OCI-LY3 (cell line): ENCODE data around the gene RNF144A.

Experiments used
- H2AFZ ChIP-seq: fragments of 200-600, 300-600 bp; shearing (Covaris generic); 2 replicates; pipeline ENCODE4 v1.6.0; 2014; ENCODE audit warnings: antibody characterized with exemption, low read depth, low read length
- H3K27ac ChIP-seq: fragments of 200-600, 300-600 bp; sonication (generic); 2 replicates; pipeline ENCODE4 v1.5.1; 2014; ENCODE audit warnings: mild to moderate bottlenecking, low read length, moderate library complexity, mixed read lengths
- H3K27me3 ChIP-seq: fragments of 200-600, 300-600 bp; sonication (generic); 2 replicates; pipeline ENCODE4 v1.6.1; 2014; ENCODE audit warnings: low read depth, low read length, mixed read lengths
- H3K36me3 ChIP-seq: fragments of 200-600, 300-600 bp; sonication (generic); replicated peaks from 2 replicates; pipeline ENCODE3; 2014; ENCODE audit warnings: low read depth, low read length, mixed read lengths
- H3K4me1 ChIP-seq: fragments of 300-600, 200-600 bp; sonication (generic); 2 replicates; pipeline ENCODE4 v1.6.1; 2014; ENCODE audit warnings: low read length, mixed read lengths
- H3K4me2 ChIP-seq: fragments of 200-600, 300-600 bp; sonication (generic); 2 replicates; pipeline ENCODE4 v1.6.1; 2014; ENCODE audit warnings: low read length, mixed read lengths
- H3K4me3 ChIP-seq: fragments of 300-600, 200-600 bp; sonication (generic); 2 replicates; pipeline ENCODE4 v1.5.1; 2014; ENCODE audit warnings: antibody characterized with exemption, mild to moderate bottlenecking, low read length, moderate library complexity
- H3K79me2 ChIP-seq: fragments of 300-600, 200-600 bp; shearing (Covaris generic); 2 replicates; pipeline ENCODE4 v1.6.1; 2014; ENCODE audit warnings: mild to moderate bottlenecking, low read length, mixed read lengths
- H3K9ac ChIP-seq: fragments of 300-600, 200-600 bp; shearing (Covaris generic); 2 replicates; pipeline ENCODE4 v1.6.0; 2014; ENCODE audit warnings: mild to moderate bottlenecking, low read length, moderate library complexity
- H3K9me3 ChIP-seq: fragments of 200-600, 300-600 bp; shearing (Covaris generic); 2 replicates; pipeline ENCODE4 v1.6.1; 2014; ENCODE audit warnings: low read length, mixed read lengths; ENCODE audit not compliant: insufficient read depth
- H4K20me1 ChIP-seq: fragments of 200-600, 300-600 bp; sonication (generic); 2 replicates; pipeline ENCODE4 v1.6.1; 2016; ENCODE audit warnings: low read length, mixed read lengths; ENCODE audit not compliant: insufficient read depth
- EZH2phosphoT487 ChIP-seq: fragments of 200-600 bp; shearing (Covaris generic); IDR thresholded peaks from 2 replicates; pipeline ENCODE4 v1.6.1; 2018; ENCODE audit warnings: antibody characterized with exemption, mixed run types, low read depth
- TF ChIP-seq, protein P1 (sequence below): fragments of 200-600, 300-600 bp; sonication (generic); IDR thresholded peaks from 2 replicates; pipeline ENCODE4 v1.5.1; 2014; ENCODE audit warnings: antibody characterized with exemption, low read length, low read depth

Gene RNF144A

DNA sequence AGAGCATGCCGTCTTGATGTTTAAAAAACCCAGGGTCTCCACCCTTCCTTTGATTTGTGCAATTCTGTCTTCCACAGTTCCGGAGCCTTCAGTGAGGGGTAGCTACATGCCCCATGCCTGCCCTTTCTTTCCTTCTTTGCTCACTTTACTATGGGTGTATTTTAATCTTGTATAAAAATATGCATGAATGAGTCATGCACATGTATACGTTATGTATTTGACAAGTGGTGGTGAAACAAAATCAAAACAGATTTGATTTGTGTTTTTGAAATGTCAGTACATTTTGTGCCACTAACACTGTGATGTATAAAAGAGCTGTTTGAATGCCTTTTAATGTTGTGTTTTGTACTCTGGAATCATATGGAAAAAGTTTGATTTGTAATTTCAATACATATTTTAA lies 126.5 kb downstream of the RNF144A start:
- TF ChIP-seq EZH2phosphoT487 = no peak
- TF ChIP-seq, protein P1, sequence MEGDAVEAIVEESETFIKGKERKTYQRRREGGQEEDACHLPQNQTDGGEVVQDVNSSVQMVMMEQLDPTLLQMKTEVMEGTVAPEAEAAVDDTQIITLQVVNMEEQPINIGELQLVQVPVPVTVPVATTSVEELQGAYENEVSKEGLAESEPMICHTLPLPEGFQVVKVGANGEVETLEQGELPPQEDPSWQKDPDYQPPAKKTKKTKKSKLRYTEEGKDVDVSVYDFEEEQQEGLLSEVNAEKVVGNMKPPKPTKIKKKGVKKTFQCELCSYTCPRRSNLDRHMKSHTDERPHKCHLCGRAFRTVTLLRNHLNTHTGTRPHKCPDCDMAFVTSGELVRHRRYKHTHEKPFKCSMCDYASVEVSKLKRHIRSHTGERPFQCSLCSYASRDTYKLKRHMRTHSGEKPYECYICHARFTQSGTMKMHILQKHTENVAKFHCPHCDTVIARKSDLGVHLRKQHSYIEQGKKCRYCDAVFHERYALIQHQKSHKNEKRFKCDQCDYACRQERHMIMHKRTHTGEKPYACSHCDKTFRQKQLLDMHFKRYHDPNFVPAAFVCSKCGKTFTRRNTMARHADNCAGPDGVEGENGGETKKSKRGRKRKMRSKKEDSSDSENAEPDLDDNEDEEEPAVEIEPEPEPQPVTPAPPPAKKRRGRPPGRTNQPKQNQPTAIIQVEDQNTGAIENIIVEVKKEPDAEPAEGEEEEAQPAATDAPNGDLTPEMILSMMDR = no peak
- Histone ChIP-seq H3K79me2 (no peaks in the 10 kb centered on the region), H3K36me3 (no peaks in the 10 kb centered on the region), H3K9ac (no peak overlapping the region), H3K4me2 (no peak overlapping the region), H3K9me3 (no peaks in the 10 kb centered on the region), H2AFZ (no peak overlapping the region), H4K20me1 (no peaks in the 10 kb centered on the region), H3K4me3 (no peak overlapping the region), H3K4me1 (no peaks in the 10 kb centered on the region), H3K27me3 (peaks cover 23% of the 10 kb centered on the region; the same call in 1 of the 2 replicates), H3K27ac (no peak overlapping the region)

DNA sequence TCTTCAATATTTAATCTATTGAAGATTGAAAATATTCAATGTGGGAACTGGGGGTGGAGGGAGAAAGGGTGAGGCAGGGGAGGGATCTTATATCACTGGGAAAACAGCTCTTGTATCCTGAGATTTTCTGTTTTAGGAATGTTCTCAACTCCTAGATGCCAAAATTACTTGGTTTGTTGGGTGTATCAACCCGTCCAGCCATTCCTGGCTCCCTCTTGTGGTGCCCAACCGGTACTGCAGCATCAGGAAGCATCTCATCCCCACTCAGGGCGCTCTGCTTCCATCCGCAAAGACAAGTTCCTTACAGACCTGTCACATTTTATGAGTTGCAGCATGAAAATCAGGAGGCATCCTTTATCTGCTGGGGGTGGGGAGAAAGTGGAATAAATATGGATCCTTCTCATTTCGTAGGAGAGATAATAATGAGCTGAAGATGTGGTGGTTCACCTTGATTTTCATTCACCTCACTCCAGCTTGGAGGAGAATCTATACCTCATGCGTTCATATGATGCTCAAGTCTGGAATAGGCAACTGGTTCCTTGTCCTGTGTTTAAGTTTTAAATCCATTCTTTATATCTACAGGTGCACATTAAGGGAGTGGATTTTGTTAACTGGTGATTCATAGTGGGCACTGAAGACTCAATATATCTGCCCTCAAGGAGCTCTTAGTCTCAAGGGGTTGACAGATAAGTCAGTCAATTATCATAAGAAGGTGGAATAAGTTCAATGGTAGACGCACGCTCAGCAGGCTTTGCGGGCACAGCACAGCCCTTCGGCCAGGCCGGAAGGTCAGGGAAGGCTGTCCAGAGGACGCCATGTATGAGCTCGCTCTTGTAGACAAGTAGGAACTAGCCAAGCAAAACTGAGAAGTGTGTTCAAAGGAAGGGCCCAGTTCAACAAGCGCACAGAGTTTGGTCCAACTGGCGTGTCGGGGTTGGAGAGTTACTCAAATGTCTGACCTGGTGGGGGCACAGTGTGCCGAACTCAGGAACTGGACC lies 127.3 kb downstream of the RNF144A start:
- Histone ChIP-seq H3K9ac (no peak overlapping the region), H3K4me1 (no peaks in the 10 kb centered on the region), H4K20me1 (no peaks in the 10 kb centered on the region), H3K9me3 (no peaks in the 10 kb centered on the region), H3K79me2 (no peaks in the 10 kb centered on the region), H3K27me3 (peaks cover 24% of the 10 kb centered on the region; the same call in 1 of the 2 replicates), H3K4me3 (no peak overlapping the region), H2AFZ (no peak overlapping the region), H3K27ac (no peak overlapping the region), H3K4me2 (no peak overlapping the region), H3K36me3 (no peaks in the 10 kb centered on the region)
- no peak for TF ChIP-seq EZH2phosphoT487
- TF ChIP-seq, protein P1 = peak; percentile 85

DNA sequence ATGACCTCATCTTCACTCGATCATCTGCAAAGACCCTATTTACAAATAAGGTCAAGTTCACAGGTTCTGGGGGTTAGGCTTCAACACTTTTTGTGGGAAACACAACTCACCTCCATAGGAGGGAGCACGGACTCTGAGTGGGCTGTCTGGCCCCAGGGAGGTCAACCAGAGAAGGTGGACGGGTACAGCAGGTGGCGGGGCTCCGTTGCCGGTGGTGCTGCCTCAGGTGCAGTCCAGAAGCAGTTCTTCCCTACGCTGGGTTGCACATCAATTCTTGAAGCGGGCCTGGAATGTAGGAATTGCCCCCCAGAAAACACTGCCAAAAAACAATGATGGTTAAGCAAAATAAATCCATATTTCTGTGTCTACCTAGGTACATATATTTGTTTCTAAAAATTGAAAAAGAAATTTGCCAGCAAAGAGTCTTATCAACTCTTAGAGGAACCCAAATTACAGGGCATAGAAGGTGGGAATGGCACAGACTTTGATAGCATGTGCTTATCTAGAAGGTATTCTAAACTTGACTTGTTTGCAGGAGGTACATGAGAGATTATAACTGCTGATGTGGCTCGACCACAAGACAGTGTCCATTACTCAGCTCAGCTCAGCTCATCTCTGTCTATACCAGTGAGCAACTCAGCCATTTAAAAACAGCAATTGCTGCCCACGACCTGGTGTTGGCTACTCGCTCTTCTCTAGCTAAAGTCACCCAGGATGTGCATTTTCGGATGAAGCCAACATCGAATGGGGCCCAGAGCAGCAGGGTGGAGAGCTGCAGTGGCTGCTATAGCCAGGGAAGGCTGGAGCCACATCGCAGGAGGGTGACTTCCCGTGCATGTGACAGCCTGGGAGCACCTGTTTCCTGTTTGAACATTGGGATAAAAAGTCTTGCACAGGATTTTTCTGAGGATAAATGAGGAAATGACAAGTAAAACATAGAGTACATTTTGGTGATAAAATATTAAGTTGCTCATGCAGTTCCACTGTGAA lies 128.7 kb downstream of the RNF144A start:
- no peaks in the 10 kb centered on the region for H3K79me2 ChIP-seq
- TF ChIP-seq EZH2phosphoT487 = no peak
- TF ChIP-seq, protein P1 = no peak
- H3K9me3 ChIP-seq = peaks cover 6% of the 10 kb centered on the region; the same call in 1 of the 2 replicates
- no peak overlapping the region for H2AFZ ChIP-seq
- no peaks in the 10 kb centered on the region for H3K36me3 ChIP-seq
- H3K4me3 ChIP-seq = no peak overlapping the region
- no peak overlapping the region for H3K27ac ChIP-seq
- no peaks in the 10 kb centered on the region for H4K20me1 ChIP-seq
- no peak overlapping the region for H3K9ac ChIP-seq
- H3K27me3 ChIP-seq = peaks cover 25% of the 10 kb centered on the region; the same call in 1 of the 2 replicates
- H3K4me1 ChIP-seq = no peaks in the 10 kb centered on the region
- H3K4me2 ChIP-seq = no peak overlapping the region
